ENCODE data around the gene WTAP.
"Not testable (repeated sequence)": the region's sequence is repeated elsewhere in the genome, so short reads cannot be mapped to it uniquely, and the experiment has no call there.

The WTAP gene

GRCh38 chr6:159790149-159790955, 63.0 kb downstream of the WTAP start, which contains the start of gene MRPL18:
Gene MRPL18, plus strand, starts transcription at chr6:159790467. Its CDS starts 121 bp downstream, at chr6:159790588.
- H3K4me3 ChIP-seq (ENCODE audit: control insufficient read depth, low read depth, low read length): peak within 1 kb of the TSS; percentile 94
- TF ChIP-seq CTCF (conservative IDR thresholded peaks at IDR 0.05; ENCODE audit: control insufficient read depth, insufficient read depth, low read depth, low read length): no peak
- peak; percentile 98 for DNase-seq (ENCODE audit: low read depth)

DNA sequence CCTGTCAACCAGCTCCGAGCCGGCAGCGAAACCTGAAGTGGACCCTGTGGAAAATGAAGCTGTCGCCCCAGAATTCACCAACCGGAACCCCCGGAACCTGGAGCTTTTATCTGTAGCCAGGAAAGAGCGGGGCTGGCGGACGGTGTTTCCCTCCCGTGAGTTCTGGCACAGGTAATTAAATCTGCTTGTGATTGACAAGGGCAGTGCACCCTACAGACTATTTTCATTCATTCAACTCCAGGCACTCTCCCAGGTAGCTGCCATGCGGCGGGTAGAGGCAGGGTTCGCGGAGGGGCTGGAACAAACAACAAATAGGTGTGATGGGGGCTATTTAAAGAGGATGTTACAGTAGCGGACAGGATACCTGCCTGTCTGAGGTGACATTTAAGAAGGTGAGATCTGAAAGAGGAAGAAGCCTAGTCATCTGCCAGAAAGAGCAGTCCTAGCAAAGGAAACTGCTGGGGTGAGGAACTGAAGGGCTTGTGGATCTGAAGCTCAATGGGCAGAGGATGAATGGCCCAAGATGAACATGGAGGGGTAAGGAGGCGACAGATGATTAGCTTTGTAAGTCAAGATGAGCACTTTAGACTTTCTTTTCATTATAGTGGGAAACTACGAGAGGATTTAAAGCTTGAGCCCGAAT, 63.8 kb downstream of the WTAP start:
- H3K4me3 ChIP-seq (ENCODE audit: control insufficient read depth, low read depth, low read length): peak overlapping the region; percentile 94
- no peak for DNase-seq (ENCODE audit: low read depth)
- no peak for TF ChIP-seq CTCF (conservative IDR thresholded peaks at IDR 0.05; ENCODE audit: control insufficient read depth, insufficient read depth, low read depth, low read length)

- not testable (repeated sequence) for DNase-seq (ENCODE audit: low read depth); H3K4me3 ChIP-seq (ENCODE audit: control insufficient read depth, low read depth, low read length)
Measured at GRCh38 chr6:159794976-159795375, 67.7 kb downstream of the WTAP start.

DNA sequence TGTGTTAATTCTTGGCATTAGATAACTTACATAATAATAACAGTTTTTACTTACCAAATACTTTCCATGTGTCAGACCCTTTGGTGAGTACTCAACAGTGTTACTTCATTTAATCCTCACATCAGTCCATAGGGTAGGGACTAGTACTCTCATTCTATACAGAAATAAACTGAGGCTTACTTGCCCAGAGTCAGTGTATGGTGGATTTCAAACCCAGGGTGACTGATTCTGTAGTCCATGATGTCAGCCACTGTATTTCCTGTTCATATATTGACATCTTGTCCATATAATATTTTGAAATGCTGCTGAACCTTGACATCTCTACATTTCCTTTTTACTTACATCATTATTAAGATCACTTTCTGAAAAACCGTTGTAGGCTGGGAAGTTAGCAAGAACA, 70.2 kb downstream of the WTAP start:
- DNase-seq (ENCODE audit: low read depth): no peak
- no peak overlapping the region for H3K4me3 ChIP-seq (ENCODE audit: control insufficient read depth, low read depth, low read length)
- TF ChIP-seq CTCF (conservative IDR thresholded peaks at IDR 0.05; ENCODE audit: control insufficient read depth, insufficient read depth, low read depth, low read length): no peak

DNA sequence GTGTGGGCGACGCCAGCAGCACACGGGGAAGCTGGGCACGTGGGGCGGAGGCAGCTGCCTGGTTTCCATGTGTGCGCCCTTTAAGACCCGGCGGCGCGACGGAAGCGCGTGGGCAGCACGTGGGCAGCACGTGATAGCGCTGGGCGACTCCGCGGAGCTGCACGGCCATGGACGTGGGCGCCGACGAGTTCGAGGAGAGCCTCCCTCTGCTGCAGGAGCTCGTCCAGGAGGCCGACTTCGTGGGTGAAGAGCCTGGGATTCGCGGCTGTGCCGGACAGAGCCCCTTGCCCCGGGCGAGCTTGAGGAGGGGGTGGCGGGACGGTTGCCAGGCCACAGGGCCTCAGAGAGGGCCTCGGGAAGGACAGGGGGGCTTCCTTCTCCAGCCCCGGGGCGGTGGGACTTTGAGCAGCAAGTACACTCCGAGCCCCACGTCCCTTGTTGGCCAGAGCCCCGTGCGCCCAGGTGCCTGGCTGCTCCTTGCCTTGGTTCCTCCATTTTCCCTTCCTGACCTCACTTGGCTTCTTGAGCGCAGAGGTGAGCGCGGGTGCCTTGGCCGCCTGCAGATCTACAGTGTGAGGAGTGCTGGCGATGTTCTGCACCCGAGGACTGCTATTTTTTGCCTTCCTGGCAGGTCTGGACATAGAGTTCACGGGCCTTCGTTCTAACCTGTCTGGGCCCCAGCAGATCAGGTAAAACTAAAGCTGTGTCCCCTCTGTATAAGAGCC, 73.0 kb downstream of the WTAP start, which contains the start of gene PNLDC1:
Gene PNLDC1, plus strand, starts transcription at position 136 of the 725 bp plus-strand sequence. Its CDS starts 32 bp downstream, at position 168.
- TF ChIP-seq CTCF (conservative IDR thresholded peaks at IDR 0.05; ENCODE audit: control insufficient read depth, insufficient read depth, low read depth, low read length): no peak
- DNase-seq (ENCODE audit: low read depth): no peak
- H3K4me3 ChIP-seq (ENCODE audit: control insufficient read depth, low read depth, low read length): peak within 1 kb of the TSS; percentile 25

DNA sequence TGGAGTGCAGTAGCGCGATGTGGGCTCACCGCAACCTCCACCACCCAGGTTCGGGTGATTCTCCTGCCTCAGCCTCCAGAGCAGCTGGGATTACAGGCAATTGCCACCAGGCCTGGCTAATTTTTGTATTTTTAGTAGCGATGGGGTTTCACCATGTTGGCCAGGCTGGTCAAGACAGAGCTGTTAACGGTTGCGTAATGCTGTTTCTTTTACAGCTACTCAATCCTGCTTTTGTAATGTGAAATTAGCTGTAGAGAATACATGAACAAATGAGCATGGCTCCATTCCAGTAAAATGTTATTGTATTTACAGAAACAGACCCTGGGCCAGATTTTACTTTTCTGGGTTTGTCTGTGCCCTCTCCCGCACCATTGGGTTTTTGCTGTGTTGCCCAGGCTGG, 74.6 kb downstream of the WTAP start:
- no peak for TF ChIP-seq CTCF (conservative IDR thresholded peaks at IDR 0.05; ENCODE audit: control insufficient read depth, insufficient read depth, low read depth, low read length)
- no peak for DNase-seq (ENCODE audit: low read depth)
- H3K4me3 ChIP-seq (ENCODE audit: control insufficient read depth, low read depth, low read length): no peak overlapping the region

GRCh38 chr6:159804504-159804903, 77.2 kb downstream of the WTAP start:
- no peak for TF ChIP-seq CTCF (conservative IDR thresholded peaks at IDR 0.05; ENCODE audit: control insufficient read depth, insufficient read depth, low read depth, low read length)
- no peak overlapping the region for H3K4me3 ChIP-seq (ENCODE audit: control insufficient read depth, low read depth, low read length)
- DNase-seq (ENCODE audit: low read depth): no peak

Measured in fibroblast of mammary gland (primary cell).